ENCODE measurements around the gene COL1A2. TPM values are rescaled to one million over a fixed set of nuclear protein-coding genes. Genes with fewer than 3 reads are reported as not detected.

The COL1A2 gene
- polyA plus RNA-seq, 2 of the 4 experiments (the other 2 are of a cell fraction), result 0.14 TPM; not detected in 1

- TF ChIP-seq, protein P1, sequence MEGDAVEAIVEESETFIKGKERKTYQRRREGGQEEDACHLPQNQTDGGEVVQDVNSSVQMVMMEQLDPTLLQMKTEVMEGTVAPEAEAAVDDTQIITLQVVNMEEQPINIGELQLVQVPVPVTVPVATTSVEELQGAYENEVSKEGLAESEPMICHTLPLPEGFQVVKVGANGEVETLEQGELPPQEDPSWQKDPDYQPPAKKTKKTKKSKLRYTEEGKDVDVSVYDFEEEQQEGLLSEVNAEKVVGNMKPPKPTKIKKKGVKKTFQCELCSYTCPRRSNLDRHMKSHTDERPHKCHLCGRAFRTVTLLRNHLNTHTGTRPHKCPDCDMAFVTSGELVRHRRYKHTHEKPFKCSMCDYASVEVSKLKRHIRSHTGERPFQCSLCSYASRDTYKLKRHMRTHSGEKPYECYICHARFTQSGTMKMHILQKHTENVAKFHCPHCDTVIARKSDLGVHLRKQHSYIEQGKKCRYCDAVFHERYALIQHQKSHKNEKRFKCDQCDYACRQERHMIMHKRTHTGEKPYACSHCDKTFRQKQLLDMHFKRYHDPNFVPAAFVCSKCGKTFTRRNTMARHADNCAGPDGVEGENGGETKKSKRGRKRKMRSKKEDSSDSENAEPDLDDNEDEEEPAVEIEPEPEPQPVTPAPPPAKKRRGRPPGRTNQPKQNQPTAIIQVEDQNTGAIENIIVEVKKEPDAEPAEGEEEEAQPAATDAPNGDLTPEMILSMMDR (IDR thresholded peaks at IDR 0.05), result no peak
- TF ChIP-seq KDM1A (IDR thresholded peaks at IDR 0.05; ENCODE audit: low read depth) (no peak), PHF8 (IDR thresholded peaks at IDR 0.05; ENCODE audit: borderline replicate concordance, low read depth) (no peak), NR3C1 (IDR thresholded peaks at IDR 0.05) (no peak), MYC (IDR thresholded peaks at IDR 0.05; ENCODE audit: borderline replicate concordance, low read length) (no peak), HOXB13 (CRISPR knock-in tag; IDR thresholded peaks at IDR 0.05; ENCODE audit: low read depth) (no peak), CBX2 (IDR thresholded peaks at IDR 0.05; ENCODE audit: borderline replicate concordance, low read depth) (no peak), HOXB5 (CRISPR knock-in tag; IDR thresholded peaks at IDR 0.05) (no peak), NFE2L2 (conservative IDR thresholded peaks at IDR 0.05; ENCODE audit: low read length) (no peak)
These were observed 18.4 kb upstream of the COL1A2 start (continued) for GRCh38 chr7:94376281-94376680.

DNA sequence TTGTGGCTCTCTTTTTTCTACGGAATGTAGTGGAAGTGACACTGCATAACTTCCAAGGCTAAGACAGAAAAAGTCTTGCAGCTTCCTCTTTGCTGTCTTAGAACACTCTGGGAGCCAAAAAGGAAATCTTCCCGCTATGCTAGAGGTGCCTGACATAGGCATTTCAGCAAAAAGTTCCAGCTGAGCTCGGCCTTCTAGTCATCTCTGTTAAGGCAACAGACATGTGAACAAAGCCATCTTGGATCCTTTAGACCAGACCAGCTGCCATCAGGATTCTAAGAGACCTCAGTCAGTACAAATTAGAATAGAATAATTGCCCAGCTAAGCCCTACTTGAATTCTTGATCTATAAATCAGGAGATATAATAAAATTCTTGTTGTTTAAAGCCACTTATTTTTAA is 16.3 kb upstream of the COL1A2 start:
- FAIRE-seq (no peak), DNase-seq (ENCODE audit: low read depth in 1 of 2, low spot score in 1 of 2) (no peak), ATAC-seq (no peak)
- peaks cover 15% of the 10 kb centered on the region for H3K4me1 ChIP-seq
- no peak overlapping the region for H3K4me2 ChIP-seq
- ChIA-PET POLR2A (no interaction called here), CTCF (interaction anchor here (1.1 kb wide), 1 partner anchor 82 kb away, joined by 3 read pairs; no protein-coding TSS in a partner anchor)
- no peaks in the 10 kb centered on the region for H3K9me3 ChIP-seq
- H3K4me3 ChIP-seq, result no peak overlapping the region
- H3K27ac ChIP-seq, result no peak overlapping the region
- no peak for TF ChIP-seq FOSL2 (IDR thresholded peaks at IDR 0.05)
- TF ChIP-seq FOSL2 (CRISPR knock-in tag; IDR thresholded peaks at IDR 0.05), result no peak
- TF ChIP-seq TP53 (CRISPR knock-in tag; IDR thresholded peaks at IDR 0.05), result no peak
- TF ChIP-seq SREBF2 (IDR thresholded peaks at IDR 0.05), result no peak
- TF ChIP-seq CHD2 (IDR thresholded peaks at IDR 0.05; ENCODE audit: low read length, partially characterized antibody), result no peak
- no peak for TF ChIP-seq BHLHE40 (IDR thresholded peaks at IDR 0.05; ENCODE audit: low read depth, low read length)
- no peak for TF ChIP-seq JUN (IDR thresholded peaks at IDR 0.05)
- TF ChIP-seq MAFK (IDR thresholded peaks at IDR 0.05; ENCODE audit: partially characterized antibody), result no peak
- no peak for TF ChIP-seq RARB (CRISPR knock-in tag; IDR thresholded peaks at IDR 0.05)
- TF ChIP-seq, protein P2, sequence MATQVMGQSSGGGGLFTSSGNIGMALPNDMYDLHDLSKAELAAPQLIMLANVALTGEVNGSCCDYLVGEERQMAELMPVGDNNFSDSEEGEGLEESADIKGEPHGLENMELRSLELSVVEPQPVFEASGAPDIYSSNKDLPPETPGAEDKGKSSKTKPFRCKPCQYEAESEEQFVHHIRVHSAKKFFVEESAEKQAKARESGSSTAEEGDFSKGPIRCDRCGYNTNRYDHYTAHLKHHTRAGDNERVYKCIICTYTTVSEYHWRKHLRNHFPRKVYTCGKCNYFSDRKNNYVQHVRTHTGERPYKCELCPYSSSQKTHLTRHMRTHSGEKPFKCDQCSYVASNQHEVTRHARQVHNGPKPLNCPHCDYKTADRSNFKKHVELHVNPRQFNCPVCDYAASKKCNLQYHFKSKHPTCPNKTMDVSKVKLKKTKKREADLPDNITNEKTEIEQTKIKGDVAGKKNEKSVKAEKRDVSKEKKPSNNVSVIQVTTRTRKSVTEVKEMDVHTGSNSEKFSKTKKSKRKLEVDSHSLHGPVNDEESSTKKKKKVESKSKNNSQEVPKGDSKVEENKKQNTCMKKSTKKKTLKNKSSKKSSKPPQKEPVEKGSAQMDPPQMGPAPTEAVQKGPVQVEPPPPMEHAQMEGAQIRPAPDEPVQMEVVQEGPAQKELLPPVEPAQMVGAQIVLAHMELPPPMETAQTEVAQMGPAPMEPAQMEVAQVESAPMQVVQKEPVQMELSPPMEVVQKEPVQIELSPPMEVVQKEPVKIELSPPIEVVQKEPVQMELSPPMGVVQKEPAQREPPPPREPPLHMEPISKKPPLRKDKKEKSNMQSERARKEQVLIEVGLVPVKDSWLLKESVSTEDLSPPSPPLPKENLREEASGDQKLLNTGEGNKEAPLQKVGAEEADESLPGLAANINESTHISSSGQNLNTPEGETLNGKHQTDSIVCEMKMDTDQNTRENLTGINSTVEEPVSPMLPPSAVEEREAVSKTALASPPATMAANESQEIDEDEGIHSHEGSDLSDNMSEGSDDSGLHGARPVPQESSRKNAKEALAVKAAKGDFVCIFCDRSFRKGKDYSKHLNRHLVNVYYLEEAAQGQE (IDR thresholded peaks at IDR 0.05), result no peak
- no peak for TF ChIP-seq JUNB (IDR thresholded peaks at IDR 0.05)
- TF ChIP-seq, protein P3, sequence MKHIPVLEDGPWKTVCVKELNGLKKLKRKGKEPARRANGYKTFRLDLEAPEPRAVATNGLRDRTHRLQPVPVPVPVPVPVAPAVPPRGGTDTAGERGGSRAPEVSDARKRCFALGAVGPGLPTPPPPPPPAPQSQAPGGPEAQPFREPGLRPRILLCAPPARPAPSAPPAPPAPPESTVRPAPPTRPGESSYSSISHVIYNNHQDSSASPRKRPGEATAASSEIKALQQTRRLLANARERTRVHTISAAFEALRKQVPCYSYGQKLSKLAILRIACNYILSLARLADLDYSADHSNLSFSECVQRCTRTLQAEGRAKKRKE (CRISPR knock-in tag; IDR thresholded peaks at IDR 0.05; ENCODE audit: low read depth), result no peak
- TF ChIP-seq HOXA7 (CRISPR knock-in tag; IDR thresholded peaks at IDR 0.05), result no peak
- no peak for TF ChIP-seq ELK1 (IDR thresholded peaks at IDR 0.05; ENCODE audit: low read depth, low read length)
- no peak for TF ChIP-seq RNF2 (IDR thresholded peaks at IDR 0.05; ENCODE audit: borderline replicate concordance, low read depth)
- TF ChIP-seq, protein P1 (IDR thresholded peaks at IDR 0.05), result no peak
- 74% methylated on average over 3 of the region's 3 CpGs for WGBS (ENCODE audit: missing lambda C conversion rate)

All from A549 (cell line).